GM19035 (cell line): Measurements from ENCODE around the gene CNNM3.

Experiments
- ATAC-seq: cut with Tn5 transposase; IDR thresholded peaks from one replicate; pipeline ENCODE4 v1.9.1; 2021; ENCODE audit not compliant: unreplicated experiment

Gene CNNM3

GRCh38 chr2:96816836-96817702 lies 1.0 kb downstream of the CNNM3 start:
- ATAC-seq, result peak; percentile 3

DNA sequence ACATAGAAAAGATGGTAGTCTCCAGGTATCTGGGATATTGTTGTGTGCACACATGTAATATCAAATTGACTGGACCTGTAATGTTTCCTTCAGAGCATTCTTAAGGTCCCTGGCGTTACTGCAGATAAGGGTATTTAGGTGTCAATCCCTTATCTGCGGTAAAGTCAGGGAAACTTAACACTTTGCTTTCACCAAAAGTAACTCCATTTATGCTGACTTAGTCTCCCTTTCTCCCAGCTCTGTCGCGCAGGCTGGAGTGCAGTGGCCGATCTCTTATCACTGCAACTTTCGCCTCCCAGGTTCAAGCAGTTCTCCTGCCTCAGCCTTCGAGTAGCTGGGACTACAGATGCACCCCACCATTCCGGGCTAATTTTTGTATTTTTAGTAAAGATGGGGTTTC lies 1.8 kb downstream of the CNNM3 start:
- no peak for ATAC-seq

- no peak for ATAC-seq
These were observed 3.2 kb downstream of the CNNM3 start for GRCh38 chr2:96819128-96819875.

DNA sequence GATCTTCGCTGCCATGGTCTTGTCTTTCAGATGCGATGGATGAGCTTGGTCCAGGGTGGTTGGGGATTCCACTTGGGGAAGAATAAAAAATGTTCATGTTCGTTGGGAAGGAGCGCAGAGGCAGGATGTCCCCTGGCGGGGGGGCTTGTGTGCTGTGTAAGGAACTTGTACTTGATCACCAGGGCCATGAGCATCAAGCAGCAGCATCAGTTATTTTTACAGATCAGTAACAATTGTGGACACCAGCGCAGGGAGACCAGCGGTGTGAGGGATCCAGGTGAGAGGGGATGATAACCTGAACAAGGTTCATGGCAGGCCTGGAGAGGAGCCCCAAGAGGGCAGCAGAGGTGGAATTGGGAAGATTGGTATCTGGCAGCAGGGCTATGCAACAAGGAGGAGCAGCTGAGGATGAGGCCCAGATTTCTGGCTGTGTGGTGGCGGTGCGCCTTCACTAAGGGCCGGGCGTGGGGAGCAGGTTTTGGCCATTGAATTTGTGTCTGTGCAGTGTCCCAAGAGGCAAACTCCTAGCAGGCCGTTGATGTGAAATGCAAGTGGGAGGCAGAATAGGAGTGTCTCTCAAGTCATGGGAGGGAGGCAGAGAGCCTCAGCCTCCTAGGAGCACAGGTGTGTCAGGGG lies 3.9 kb downstream of the CNNM3 start:
- no peak for ATAC-seq

- ATAC-seq, result no peak
These were observed 5.1 kb downstream of the CNNM3 start for GRCh38 chr2:96821113-96821675.

DNA sequence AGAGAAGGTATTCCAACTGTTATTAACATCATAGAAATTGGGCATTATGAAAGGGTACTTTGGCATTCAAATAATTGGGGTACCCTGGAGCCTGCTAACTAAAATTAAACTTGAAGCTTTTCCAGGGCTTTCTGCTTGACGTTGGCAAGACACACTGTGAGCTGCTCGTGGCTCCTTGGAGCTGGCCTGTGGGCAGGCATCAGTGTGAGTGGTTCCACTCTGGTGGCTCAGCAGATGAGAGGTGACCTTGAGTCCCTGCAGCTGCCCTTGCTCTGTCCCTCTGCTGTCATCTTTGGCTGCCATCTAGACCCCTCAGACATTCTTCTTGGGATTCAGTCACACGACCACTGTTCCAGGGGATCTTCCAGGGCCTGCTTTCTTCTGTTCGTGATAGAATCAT lies 6.7 kb downstream of the CNNM3 start:
- ATAC-seq, result no peak

- ATAC-seq, result no peak
These were observed 7.1 kb downstream of the CNNM3 start for GRCh38 chr2:96823198-96823597.

DNA sequence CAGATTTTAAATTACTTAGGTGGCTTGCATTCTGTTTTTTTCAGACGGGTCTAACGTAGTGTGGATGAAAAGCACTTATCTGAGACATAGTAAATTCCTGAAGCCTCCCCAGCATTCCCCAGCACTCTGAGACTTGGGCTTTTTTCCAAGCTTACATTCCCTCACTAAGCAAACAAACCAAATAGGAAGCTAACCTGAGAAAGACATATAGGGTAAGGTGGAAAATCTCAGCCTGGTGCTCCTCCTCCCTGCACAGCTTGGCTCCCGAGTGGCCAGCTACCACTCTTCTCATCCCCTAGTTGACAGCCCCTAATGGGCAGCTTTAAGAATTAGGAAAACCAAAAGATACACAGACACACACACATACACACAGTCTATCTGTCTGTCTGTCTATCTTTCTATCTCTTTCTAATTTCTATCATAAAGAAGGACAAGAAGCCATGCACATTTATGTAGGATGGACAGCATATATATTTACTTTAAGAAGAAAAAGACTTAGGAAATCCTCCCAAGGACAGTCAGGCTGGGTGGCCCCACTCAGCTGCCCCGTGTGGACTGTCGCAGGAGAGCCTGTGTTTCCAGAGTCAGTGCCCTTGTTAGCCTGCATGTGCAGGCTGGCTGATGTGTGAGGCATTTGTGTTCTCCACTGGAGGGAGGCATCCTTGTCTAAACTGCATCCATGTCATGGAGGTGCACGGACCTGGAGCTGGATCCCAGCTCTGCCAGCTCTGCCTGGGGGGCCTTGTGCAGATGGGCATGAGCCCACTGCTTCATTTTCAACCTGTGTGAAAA lies 8.2 kb downstream of the CNNM3 start:
- no peak for ATAC-seq

GRCh38 chr2:96825057-96825456 lies 9.0 kb downstream of the CNNM3 start:
- no peak for ATAC-seq

DNA sequence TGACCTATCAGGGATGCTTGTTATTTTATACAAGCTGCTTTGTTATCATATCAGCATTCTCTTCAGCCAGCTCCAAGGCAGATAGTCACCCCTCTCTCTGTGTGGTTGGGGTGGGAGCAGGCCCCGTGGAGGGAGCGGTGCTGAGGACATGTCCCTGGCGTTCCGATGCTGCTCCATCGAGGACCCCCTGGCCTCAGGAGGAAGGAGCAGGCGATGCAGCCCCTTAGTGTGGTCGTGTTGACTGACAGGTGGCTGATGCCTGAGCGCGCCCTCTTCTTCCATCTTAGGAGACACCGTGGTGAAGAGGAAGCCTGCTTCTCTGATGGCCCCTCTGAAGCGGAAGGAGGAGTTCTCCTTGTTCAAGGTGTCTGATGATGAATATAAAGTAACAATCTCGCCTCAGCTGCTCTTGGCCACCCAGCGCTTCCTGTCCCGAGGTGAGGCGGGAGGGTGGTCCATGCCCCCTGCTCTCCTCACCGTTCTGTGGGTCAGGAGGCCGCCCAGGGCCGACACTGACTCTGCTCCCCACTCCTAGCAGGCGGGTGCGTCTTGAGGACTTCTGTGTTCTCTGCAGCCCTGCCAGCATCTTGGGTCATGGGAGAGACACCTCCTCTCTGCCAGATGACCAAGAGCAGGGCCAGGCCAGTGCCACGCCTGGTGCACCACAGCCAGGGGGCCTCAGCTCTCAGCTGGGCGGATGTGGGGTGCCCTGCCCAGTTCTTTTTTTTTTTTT lies 10.6 kb downstream of the CNNM3 start:
- no peak for ATAC-seq

GRCh38 chr2:96828436-96828835 lies 12.4 kb downstream of the CNNM3 start:
- no peak for ATAC-seq

GRCh38 chr2:96828874-96829273 lies 12.8 kb downstream of the CNNM3 start:
- no peak for ATAC-seq

GRCh38 chr2:96830044-96830562 lies 14.0 kb downstream of the CNNM3 start:
- ATAC-seq, result no peak

DNA sequence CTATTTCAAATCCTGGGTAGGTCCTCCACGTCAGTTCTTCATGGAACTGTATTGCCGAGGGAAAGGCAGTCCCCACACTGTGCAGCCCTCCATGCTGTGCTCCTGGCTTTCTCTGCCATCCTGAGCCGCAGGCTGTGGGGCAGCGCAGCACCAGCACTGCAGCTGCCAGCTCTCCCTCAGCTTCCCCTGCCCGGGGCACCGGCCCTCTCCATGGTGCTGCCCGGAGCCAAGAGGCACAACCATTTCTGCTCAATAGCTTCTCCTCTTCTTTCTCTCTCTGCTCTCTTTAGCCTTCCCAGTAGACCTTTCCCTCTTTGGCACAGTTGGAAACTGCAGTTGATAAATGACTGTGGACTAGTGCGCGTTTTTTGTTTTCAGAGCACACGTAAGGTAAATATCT lies 15.6 kb downstream of the CNNM3 start:
- ATAC-seq, result no peak

- no peak for ATAC-seq
These were observed 16.3 kb downstream of the CNNM3 start for GRCh38 chr2:96832408-96832753.

- ATAC-seq, result no peak
These were observed 16.9 kb downstream of the CNNM3 start for GRCh38 chr2:96832754-96833507.

- ATAC-seq, result no peak
These were observed 19.8 kb downstream of the CNNM3 start for GRCh38 chr2:96835830-96836229.

DNA sequence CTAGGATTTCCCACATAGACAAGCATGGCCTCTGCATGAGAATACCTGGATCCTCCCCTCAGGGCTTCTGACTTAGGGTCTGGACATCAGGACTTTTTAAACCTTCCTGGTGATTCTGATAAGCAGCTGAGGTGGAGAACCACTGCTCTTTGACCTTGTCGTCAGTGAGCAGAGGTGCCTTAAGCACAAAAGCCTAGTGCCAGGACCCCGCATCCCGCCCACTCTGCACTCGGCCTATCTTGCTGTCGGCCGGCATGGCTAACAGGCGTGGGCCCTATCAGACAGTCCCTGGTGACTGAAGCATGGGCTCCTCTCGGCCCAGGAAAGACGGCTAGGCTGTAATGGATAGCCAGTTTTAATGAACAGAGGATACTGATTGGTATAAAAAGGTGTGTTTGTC lies 21.5 kb downstream of the CNNM3 start:
- ATAC-seq, result no peak
